PC-3 (cell line): Measurements from ENCODE around the gene ARHGAP24.

Source experiments
- EZH2 ChIP-seq: fragments of 300-600 bp; sonication (generic); IDR thresholded peaks from one replicate; pipeline ENCODE4 v1.6.1; 2017; ENCODE audit warnings: antibody characterized with exemption, mild to moderate bottlenecking, low read length; ENCODE audit not compliant: unreplicated experiment
- EZH2phosphoT487 ChIP-seq: fragments of 300-600 bp; sonication (generic); IDR thresholded peaks from 2 replicates; pipeline ENCODE4 v1.6.1; 2018; ENCODE audit warnings: mild to moderate bottlenecking, antibody characterized with exemption, low read length, borderline replicate concordance
- TF ChIP-seq, protein P1 (sequence below): fragments of 300-600 bp; sonication (generic); conservative IDR thresholded peaks from 2 replicates; pipeline ENCODE4 v1.5.1; 2017; ENCODE audit warnings: antibody characterized with exemption, low read depth, mild to moderate bottlenecking, low read length

GRCh38 chr4:85457752-85458467, 17.0 kb upstream of the ARHGAP24 start:
- TF ChIP-seq, protein P1, sequence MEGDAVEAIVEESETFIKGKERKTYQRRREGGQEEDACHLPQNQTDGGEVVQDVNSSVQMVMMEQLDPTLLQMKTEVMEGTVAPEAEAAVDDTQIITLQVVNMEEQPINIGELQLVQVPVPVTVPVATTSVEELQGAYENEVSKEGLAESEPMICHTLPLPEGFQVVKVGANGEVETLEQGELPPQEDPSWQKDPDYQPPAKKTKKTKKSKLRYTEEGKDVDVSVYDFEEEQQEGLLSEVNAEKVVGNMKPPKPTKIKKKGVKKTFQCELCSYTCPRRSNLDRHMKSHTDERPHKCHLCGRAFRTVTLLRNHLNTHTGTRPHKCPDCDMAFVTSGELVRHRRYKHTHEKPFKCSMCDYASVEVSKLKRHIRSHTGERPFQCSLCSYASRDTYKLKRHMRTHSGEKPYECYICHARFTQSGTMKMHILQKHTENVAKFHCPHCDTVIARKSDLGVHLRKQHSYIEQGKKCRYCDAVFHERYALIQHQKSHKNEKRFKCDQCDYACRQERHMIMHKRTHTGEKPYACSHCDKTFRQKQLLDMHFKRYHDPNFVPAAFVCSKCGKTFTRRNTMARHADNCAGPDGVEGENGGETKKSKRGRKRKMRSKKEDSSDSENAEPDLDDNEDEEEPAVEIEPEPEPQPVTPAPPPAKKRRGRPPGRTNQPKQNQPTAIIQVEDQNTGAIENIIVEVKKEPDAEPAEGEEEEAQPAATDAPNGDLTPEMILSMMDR: no peak
- TF ChIP-seq EZH2phosphoT487 (no peak), EZH2 (no peak)
